Thoracic aorta (tissue), 2 donors: ENCODE results near the gene AKAP9. TPM values are rescaled to one million over a fixed set of nuclear protein-coding genes. Genes with fewer than 3 reads are reported as not detected.

Experiments
- ATAC-seq: fragments of 150-250 bp; one replicate; pipeline ENCODE4 v1.8.0; 2017; ENCODE audit warnings: low read depth; ENCODE audit not compliant: insufficient number of reproducible peaks, low FRiP score
- DNase-seq: peaks from one replicate; pipeline ENCODE4 v3.0.0-alpha.2; 2020; ENCODE audit warnings: low spot score
- H3K27ac ChIP-seq, 2 donors: fragments of 200-600 bp; sonication (generic); 1 replicate in 1 of 2; 2 replicates in 1 of 2; pipeline ENCODE4 v1.5.1; 2016; ENCODE audit warnings: mild to moderate bottlenecking in 2 of 2, moderate library complexity in 2 of 2
- H3K27me3 ChIP-seq: fragments of 200-600 bp; sonication (generic); replicated peaks from 2 replicates; pipeline ENCODE4 v1.6.0; 2016; ENCODE audit warnings: mild to moderate bottlenecking; ENCODE audit not compliant: insufficient read depth
- H3K36me3 ChIP-seq: fragments of 200-600 bp; sonication (generic); one replicate; pipeline ENCODE4 v1.5.1; 2016
- H3K4me1 ChIP-seq, 2 donors: fragments of 200-600 bp; sonication (generic); 1 replicate in 1 of 2; 2 replicates in 1 of 2; pipeline versions ENCODE4 v1.5.1 to v1.6.0; 2016; ENCODE audit warnings: low read depth in 2 of 2, mild to moderate bottlenecking in 1 of 2; ENCODE audit not compliant: control insufficient read depth in 1 of 2
- H3K4me3 ChIP-seq: fragments of 200-600 bp; sonication (generic); 2 replicates; pipeline ENCODE4 v1.5.1; 2016; ENCODE audit warnings: mild to moderate bottlenecking
- H3K9me3 ChIP-seq: fragments of 200-600 bp; sonication (generic); 2 replicates; pipeline ENCODE4 v1.5.1; 2016
- CTCF ChIP-seq: fragments of 200-600 bp; sonication (generic); IDR thresholded peaks from one replicate; pipeline ENCODE4 v1.5.1; 2019; ENCODE audit warnings: antibody characterized with exemption
- total RNA-seq, 2 donors: library from RNA; depleted of rRNA; stranded (reverse); fragments of >200 nt; gene quantifications; one replicate each; pipeline versions ENCODE4 v1.1.0 to v1.2.3, GENCODE V29; 2016

AKAP9 gene
- total RNA-seq, 2 donors from 2014 or later = 49.8 to 72.1 TPM

GRCh38 chr7:92150450-92151017, 209.9 kb downstream of the AKAP9 start:
- no peak overlapping the region for H3K4me3 ChIP-seq
- H3K36me3 ChIP-seq = no peaks in the 10 kb centered on the region
- no peaks in the 10 kb centered on the region for H3K9me3 ChIP-seq
- no peaks in the 10 kb centered on the region for H3K27me3 ChIP-seq
- no peak overlapping the region for H3K27ac ChIP-seq
- H3K4me1 ChIP-seq = no peaks in the 10 kb centered on the region
- no peak for ATAC-seq
- TF ChIP-seq CTCF = no peak
- DNase-seq = no peak

GRCh38 chr7:92155108-92155739, 214.6 kb downstream of the AKAP9 start:
- Histone ChIP-seq H3K27me3 (no peaks in the 10 kb centered on the region), H3K27ac (no peak overlapping the region), H3K9me3 (no peaks in the 10 kb centered on the region), H3K4me3 (no peak overlapping the region), H3K4me1 (no peaks in the 10 kb centered on the region), H3K36me3 (no peaks in the 10 kb centered on the region)
- no peak for ATAC-seq
- TF ChIP-seq CTCF = no peak
- DNase-seq = no peak

GRCh38 chr7:92156990-92157389, 216.3 kb downstream of the AKAP9 start:
- no peak for ATAC-seq
- no peak overlapping the region for H3K27ac ChIP-seq
- DNase-seq = no peak
- H3K36me3 ChIP-seq = no peaks in the 10 kb centered on the region
- no peak for TF ChIP-seq CTCF
- no peak overlapping the region for H3K4me3 ChIP-seq
- no peaks in the 10 kb centered on the region for H3K27me3 ChIP-seq
- no peaks in the 10 kb centered on the region for H3K9me3 ChIP-seq
- no peaks in the 10 kb centered on the region for H3K4me1 ChIP-seq

- TF ChIP-seq CTCF = no peak
- Histone ChIP-seq H3K36me3 (no peaks in the 10 kb centered on the region), H3K4me1 (no peaks in the 10 kb centered on the region), H3K4me3 (no peak overlapping the region), H3K27ac (no peak overlapping the region), H3K9me3 (no peaks in the 10 kb centered on the region), H3K27me3 (no peaks in the 10 kb centered on the region)
- DNase-seq (no peak), ATAC-seq (no peak)
These were observed 218.3 kb downstream of the AKAP9 start for GRCh38 chr7:92158660-92159575.

Other genes with a start within 250 kb of the AKAP9 start
- gene MTERF1, start 60.2 kb upstream of the AKAP9 start, total RNA-seq = 10 to 100 TPM in 1 of 2 donors, 1 to 10 TPM in 1; 6.1 to 13.3 TPM
- gene CYP51A1, start 193.6 kb downstream of the AKAP9 start, total RNA-seq = 10 to 100 TPM; 22.6 to 30.7 TPM
- under 1 TPM in 1 of 2 donors, not detected in 1; 0.81 TPM for gene LRRD1, start 238.3 kb downstream of the AKAP9 start, total RNA-seq